GF-D8 (cell line): ENCODE data around the gene CYRIA.

ENCODE experiments used
- DNase-seq: peaks from one replicate; lab custom pipeline; 2025; lab: John Stamatoyannopoulos, UW

CYRIA gene

GRCh38 chr2:16665748-16666448, at the start of gene CYRIA:
CYRIA (minus strand) TSS chr2:16665834; CDS start chr2:16588119, 77,715 bp downstream.
- DNase-seq = no peak

GRCh38 chr2:16713011-16713423, 47.4 kb upstream of the CYRIA start:
- no peak for DNase-seq

GRCh38 chr2:16709769-16710168, 44.1 kb upstream of the CYRIA start:
- peak; percentile 1 for DNase-seq

GRCh38 chr2:16708173-16708572, 42.5 kb upstream of the CYRIA start:
- DNase-seq = no peak

GRCh38 chr2:16707014-16707623, 41.5 kb upstream of the CYRIA start:
- DNase-seq = no peak

- no peak for DNase-seq
These were observed 35.1 kb upstream of the CYRIA start for GRCh38 chr2:16700551-16701259.

GRCh38 chr2:16693854-16694253, 28.2 kb upstream of the CYRIA start:
- DNase-seq = no peak

GRCh38 chr2:16691261-16691660, 25.6 kb upstream of the CYRIA start:
- DNase-seq = no peak

GRCh38 chr2:16687955-16688354, 22.3 kb upstream of the CYRIA start:
- no peak for DNase-seq

GRCh38 chr2:16687222-16687621, 21.6 kb upstream of the CYRIA start:
- no peak for DNase-seq

GRCh38 chr2:16686641-16687040, 21.0 kb upstream of the CYRIA start:
- DNase-seq = no peak

- DNase-seq = no peak
These were observed 19.7 kb upstream of the CYRIA start for GRCh38 chr2:16685340-16685715.

GRCh38 chr2:16684676-16685339, 19.2 kb upstream of the CYRIA start:
- DNase-seq = no peak

GRCh38 chr2:16683576-16683975, 17.9 kb upstream of the CYRIA start:
- DNase-seq = no peak

- DNase-seq = no peak
These were observed 16.9 kb upstream of the CYRIA start for GRCh38 chr2:16682431-16683118.

- DNase-seq = no peak
These were observed 15.1 kb upstream of the CYRIA start for GRCh38 chr2:16680781-16681180.

GRCh38 chr2:16680304-16680703, 14.7 kb upstream of the CYRIA start:
- no peak for DNase-seq

GRCh38 chr2:16678964-16679363, 13.3 kb upstream of the CYRIA start:
- DNase-seq = no peak

- no peak for DNase-seq
These were observed 12.2 kb upstream of the CYRIA start for GRCh38 chr2:16677875-16678274.

GRCh38 chr2:16675781-16676180, 10.1 kb upstream of the CYRIA start:
- DNase-seq = no peak

GRCh38 chr2:16674154-16674553, 8.5 kb upstream of the CYRIA start:
- DNase-seq = no peak

GRCh38 chr2:16671760-16672159, 6.1 kb upstream of the CYRIA start:
- DNase-seq = no peak
